ENCODE results near the gene DDX20. TPM values are rescaled to one million over a fixed set of nuclear protein-coding genes. Genes with fewer than 3 reads are reported as not detected.

The DDX20 gene
- polyA plus RNA-seq, 1 experiment: 12.3 TPM

DNA sequence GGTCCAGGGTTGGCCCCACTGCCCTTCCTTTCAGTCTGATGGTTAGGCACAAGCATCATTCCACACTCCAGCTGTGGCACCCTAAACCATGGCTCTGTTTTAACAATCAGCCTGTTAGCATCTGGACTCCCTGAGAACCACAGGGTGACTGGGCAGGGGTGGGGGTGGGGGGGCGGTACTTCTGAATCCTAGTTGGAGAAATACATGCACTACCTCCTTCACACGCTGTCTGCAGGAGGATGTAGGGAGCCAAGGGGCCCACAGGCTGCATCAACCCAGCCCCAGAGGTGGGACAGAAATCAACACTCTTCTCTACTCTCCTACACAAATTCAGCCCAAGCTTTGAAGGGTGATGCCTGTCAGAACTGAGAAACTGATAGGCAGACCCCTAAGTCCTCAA lies 23.8 kb downstream of the DDX20 start:
- TF ChIP-seq, protein P1, sequence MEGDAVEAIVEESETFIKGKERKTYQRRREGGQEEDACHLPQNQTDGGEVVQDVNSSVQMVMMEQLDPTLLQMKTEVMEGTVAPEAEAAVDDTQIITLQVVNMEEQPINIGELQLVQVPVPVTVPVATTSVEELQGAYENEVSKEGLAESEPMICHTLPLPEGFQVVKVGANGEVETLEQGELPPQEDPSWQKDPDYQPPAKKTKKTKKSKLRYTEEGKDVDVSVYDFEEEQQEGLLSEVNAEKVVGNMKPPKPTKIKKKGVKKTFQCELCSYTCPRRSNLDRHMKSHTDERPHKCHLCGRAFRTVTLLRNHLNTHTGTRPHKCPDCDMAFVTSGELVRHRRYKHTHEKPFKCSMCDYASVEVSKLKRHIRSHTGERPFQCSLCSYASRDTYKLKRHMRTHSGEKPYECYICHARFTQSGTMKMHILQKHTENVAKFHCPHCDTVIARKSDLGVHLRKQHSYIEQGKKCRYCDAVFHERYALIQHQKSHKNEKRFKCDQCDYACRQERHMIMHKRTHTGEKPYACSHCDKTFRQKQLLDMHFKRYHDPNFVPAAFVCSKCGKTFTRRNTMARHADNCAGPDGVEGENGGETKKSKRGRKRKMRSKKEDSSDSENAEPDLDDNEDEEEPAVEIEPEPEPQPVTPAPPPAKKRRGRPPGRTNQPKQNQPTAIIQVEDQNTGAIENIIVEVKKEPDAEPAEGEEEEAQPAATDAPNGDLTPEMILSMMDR (IDR thresholded peaks at IDR 0.05; ENCODE audit: low read depth, low read length): no peak
- CTCF ChIA-PET: no interaction called here
- no peak overlapping the region for H3K27ac ChIP-seq (ENCODE audit: low read depth, low read length)
- POLR2A ChIA-PET: no interaction called here
- H3K4me3 ChIP-seq (ENCODE audit: low read depth, low read length): no peak overlapping the region
- peaks cover 2% of the 10 kb centered on the region for H3K27me3 ChIP-seq (ENCODE audit: control insufficient read depth, insufficient read depth, low read length)
- H3K9me3 ChIP-seq (ENCODE audit: control insufficient read depth, insufficient read depth, low read length): no peaks in the 10 kb centered on the region
- DNase-seq (ENCODE audit: low read depth, low spot score): no peak

DNA sequence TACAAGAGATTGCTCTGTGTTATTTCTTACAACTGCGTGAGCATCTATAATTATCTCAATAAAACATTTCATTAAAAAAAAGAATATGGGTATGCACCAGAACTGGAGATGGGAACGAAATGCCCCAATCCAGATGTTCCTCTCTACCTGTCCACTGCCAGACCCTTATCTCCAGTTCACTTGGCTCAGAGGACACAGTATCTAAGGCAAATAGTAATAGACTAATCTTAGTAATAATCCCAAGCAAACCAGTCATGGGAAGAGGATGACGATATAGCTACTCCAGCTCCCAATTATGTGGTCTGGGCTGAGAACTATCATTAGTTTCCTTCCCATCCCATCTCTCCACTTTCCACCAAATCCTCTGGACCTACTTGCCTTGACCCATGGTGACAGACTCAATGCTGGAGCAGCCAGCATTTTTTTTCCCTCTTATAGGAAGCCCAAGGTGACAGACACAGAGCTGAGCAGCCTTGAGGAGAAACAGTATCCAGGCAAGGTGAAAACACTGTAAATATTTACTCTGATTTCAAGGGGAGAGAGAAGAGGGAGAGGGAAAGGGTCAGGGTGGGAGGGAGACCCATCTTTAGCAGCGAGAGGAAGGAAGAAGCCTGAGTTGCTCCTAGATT lies 28.7 kb downstream of the DDX20 start:
- TF ChIP-seq, protein P1 (IDR thresholded peaks at IDR 0.05; ENCODE audit: low read depth, low read length): no peak
- Histone ChIP-seq H3K4me3 (ENCODE audit: low read depth, low read length) (no peak overlapping the region), H3K27me3 (ENCODE audit: control insufficient read depth, insufficient read depth, low read length) (peaks cover 25% of the 10 kb centered on the region), H3K27ac (ENCODE audit: low read depth, low read length) (no peak overlapping the region), H3K9me3 (ENCODE audit: control insufficient read depth, insufficient read depth, low read length) (no peaks in the 10 kb centered on the region)
- DNase-seq (ENCODE audit: low read depth, low spot score): no peak
- ChIA-PET CTCF (interaction anchor here (1.1 kb wide), 1 partner anchor 15 kb away, joined by 5 read pairs; no protein-coding TSS in a partner anchor), POLR2A (no interaction called here)

DNA sequence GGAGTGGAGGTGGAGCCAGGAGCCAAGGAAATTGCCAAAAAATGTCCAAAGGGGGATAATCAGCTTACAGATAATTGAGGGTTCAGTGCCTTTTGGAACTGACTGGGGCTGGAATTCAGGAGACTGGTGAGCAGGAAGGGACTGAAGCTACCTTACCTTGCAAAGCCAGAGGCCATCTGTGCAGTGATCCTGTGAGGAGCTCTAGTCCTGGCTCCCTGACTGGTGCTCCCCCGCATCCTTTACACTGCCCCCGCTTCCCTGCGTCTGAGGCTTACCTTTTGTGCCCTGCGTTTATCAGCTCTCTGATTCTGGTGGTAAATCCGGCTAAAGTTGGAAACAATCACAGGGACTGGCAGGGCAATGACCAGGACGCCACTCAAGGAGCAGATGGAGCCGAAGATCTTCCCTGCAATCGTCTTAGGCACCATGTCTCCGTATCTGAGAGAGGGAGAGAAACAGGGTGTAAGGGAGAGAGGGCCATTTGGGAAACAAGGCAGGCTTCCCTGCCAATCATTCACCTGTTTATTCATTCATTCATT lies 31.0 kb downstream of the DDX20 start:
- DNase-seq (ENCODE audit: low read depth, low spot score): no peak
- Histone ChIP-seq H3K9me3 (ENCODE audit: control insufficient read depth, insufficient read depth, low read length) (no peaks in the 10 kb centered on the region), H3K27ac (ENCODE audit: low read depth, low read length) (no peak overlapping the region), H3K27me3 (ENCODE audit: control insufficient read depth, insufficient read depth, low read length) (peaks cover 25% of the 10 kb centered on the region), H3K4me3 (ENCODE audit: low read depth, low read length) (no peak overlapping the region)
- CTCF ChIA-PET: no interaction called here
- TF ChIP-seq, protein P1 (IDR thresholded peaks at IDR 0.05; ENCODE audit: low read depth, low read length): no peak
- POLR2A ChIA-PET: no interaction called here

DNA sequence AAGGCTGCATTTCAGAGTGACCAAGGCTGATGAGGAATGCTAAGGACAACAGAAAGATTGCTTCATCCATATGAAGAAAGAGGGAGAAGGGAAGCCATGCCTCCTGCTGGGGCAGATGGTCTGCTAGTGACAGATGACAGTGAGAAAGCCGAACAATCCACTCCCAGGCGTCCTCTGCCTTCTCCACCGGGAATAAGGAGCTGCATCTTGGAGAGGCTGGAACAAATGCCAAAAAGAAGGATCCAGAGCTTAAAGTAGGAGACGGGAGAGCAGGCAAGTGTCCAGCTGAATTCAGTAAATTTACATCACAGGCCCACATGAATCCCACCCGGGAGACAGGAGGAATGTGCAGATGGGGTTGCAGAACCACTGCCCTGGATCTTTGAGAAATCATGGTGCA lies 33.4 kb downstream of the DDX20 start:
- Histone ChIP-seq H3K27me3 (ENCODE audit: control insufficient read depth, insufficient read depth, low read length) (peaks cover 26% of the 10 kb centered on the region), H3K9me3 (ENCODE audit: control insufficient read depth, insufficient read depth, low read length) (no peaks in the 10 kb centered on the region), H3K4me3 (ENCODE audit: low read depth, low read length) (no peak overlapping the region), H3K27ac (ENCODE audit: low read depth, low read length) (no peak overlapping the region)
- POLR2A ChIA-PET: no interaction called here
- no peak for DNase-seq (ENCODE audit: low read depth, low spot score)
- CTCF ChIA-PET: interaction anchor here (0.6 to 1.8 kb wide), 4 partner anchors 20 to 315 kb away, joined by 3 to 4 read pairs (median 4); no protein-coding TSS in a partner anchor
- TF ChIP-seq, protein P1 (IDR thresholded peaks at IDR 0.05; ENCODE audit: low read depth, low read length): no peak

DNA sequence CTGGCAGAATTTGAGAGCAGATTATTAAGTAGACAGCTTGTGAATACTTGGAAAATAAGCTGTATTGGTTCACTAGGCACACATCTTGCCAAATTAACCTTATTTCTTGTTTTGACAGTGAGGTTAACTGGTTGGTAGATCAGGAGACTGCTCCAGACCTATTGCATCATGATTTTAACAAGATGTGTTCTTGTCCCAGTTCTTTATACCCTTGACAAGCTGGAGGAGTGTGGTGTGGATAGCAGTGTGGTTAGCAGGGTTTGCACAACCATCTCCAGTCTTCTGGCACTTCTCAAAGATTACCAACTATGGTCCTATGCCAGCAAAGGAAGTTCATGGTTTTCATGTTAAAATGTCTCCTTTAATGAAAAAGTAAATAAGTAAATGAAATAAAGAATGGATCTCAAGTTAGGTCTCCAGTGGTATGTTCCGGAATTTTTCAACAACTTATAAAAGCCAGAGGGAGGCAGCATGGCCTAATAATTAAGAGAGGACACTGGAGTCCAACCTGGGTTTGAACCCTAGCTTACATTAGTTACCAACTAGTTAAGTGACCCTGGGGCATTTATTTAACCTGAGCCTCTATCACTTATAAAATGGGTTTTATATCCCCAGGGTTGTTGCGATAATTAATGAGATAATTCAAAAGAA lies 34.1 kb downstream of the DDX20 start:
- DNase-seq (ENCODE audit: low read depth, low spot score): no peak
- Histone ChIP-seq H3K9me3 (ENCODE audit: control insufficient read depth, insufficient read depth, low read length) (no peaks in the 10 kb centered on the region), H3K4me3 (ENCODE audit: low read depth, low read length) (no peak overlapping the region), H3K27me3 (ENCODE audit: control insufficient read depth, insufficient read depth, low read length) (peaks cover 26% of the 10 kb centered on the region), H3K27ac (ENCODE audit: low read depth, low read length) (no peak overlapping the region)
- ChIA-PET CTCF (interaction anchor here (1.5 to 1.8 kb wide), 2 partner anchors 21 to 308 kb away, joined by 4 read pairs; no protein-coding TSS in a partner anchor), POLR2A (no interaction called here)
- TF ChIP-seq, protein P1 (IDR thresholded peaks at IDR 0.05; ENCODE audit: low read depth, low read length): no peak
